GM12874 (cell line): ENCODE results near the gene SLC23A2.

Source experiments
- CTCF ChIP-seq: IDR thresholded peaks from 2 replicates; pipeline ENCODE4 v1.5.1; 2011; ENCODE audit warnings: low read depth, mild to moderate bottlenecking, control low read depth, low read length, moderate library complexity; ENCODE audit not compliant: insufficient read depth

Gene SLC23A2

GRCh38 chr20:4869290-4870193, 131.8 kb downstream of the SLC23A2 start:
- no peak for TF ChIP-seq CTCF

- no peak for TF ChIP-seq CTCF
These were observed 134.3 kb downstream of the SLC23A2 start for GRCh38 chr20:4867051-4867450.

- TF ChIP-seq CTCF, result no peak
These were observed 134.9 kb downstream of the SLC23A2 start for GRCh38 chr20:4866429-4866828.

- TF ChIP-seq CTCF, result no peak
These were observed 137.0 kb downstream of the SLC23A2 start for GRCh38 chr20:4864311-4864752.

- TF ChIP-seq CTCF, result no peak
These were observed 138.6 kb downstream of the SLC23A2 start for GRCh38 chr20:4862661-4863060.

- no peak for TF ChIP-seq CTCF
These were observed 139.3 kb downstream of the SLC23A2 start for GRCh38 chr20:4861961-4862360.

- no peak for TF ChIP-seq CTCF
These were observed 143.3 kb downstream of the SLC23A2 start for GRCh38 chr20:4858000-4858399.
